Ovary (tissue), 9 donors: ENCODE data around the gene FAM131C. TPM values are rescaled to one million over a fixed set of nuclear protein-coding genes. Genes with fewer than 3 reads are reported as not detected.

Experiments used
- DNase-seq, 5 donors: peaks; one replicate each; pipeline ENCODE4 v3.0.0-alpha.2; 2019 to 2020
- H3K27ac ChIP-seq, 2 donors: fragments of 200-600 bp; one replicate each; pipeline versions ENCODE4 v1.5.1 to v1.8.0; 2019 to 2022
- H3K27me3 ChIP-seq: fragments of 200-600 bp; one replicate; pipeline ENCODE4 v1.8.0; 2022
- H3K36me3 ChIP-seq: fragments of 200-600 bp; sonication (generic); one replicate; pipeline ENCODE4 v1.5.1; 2019
- H3K4me1 ChIP-seq: one replicate; pipeline ENCODE4 v1.8.1; 2013; ENCODE audit warnings: mild to moderate bottlenecking, moderate library complexity; ENCODE audit not compliant: insufficient read depth
- H3K4me3 ChIP-seq: fragments of 200-600 bp; sonication (generic); one replicate; pipeline ENCODE4 v1.5.1; 2017
- H3K9me3 ChIP-seq, 2 donors: fragments of 200-600 bp in 1 of 2; sonication (generic) in 1 of 2; one replicate each; pipeline versions ENCODE4 v1.5.1 to v1.8.1; 2013 to 2019; ENCODE audit warnings: mild to moderate bottlenecking in 1 of 2, moderate library complexity in 1 of 2
- CTCF ChIP-seq, 3 donors: fragments of 450-650 bp in 2 of 3; fragments of 200-600 bp in 1 of 3; IDR thresholded peaks; one replicate each; pipeline versions ENCODE4 v1.5.1 to v1.8.0; 2016 to 2022; ENCODE audit warnings: antibody characterized with exemption in 3 of 3, mild to moderate bottlenecking in 1 of 3
- EP300 ChIP-seq: sonication (generic); formaldehyde crosslinking; IDR thresholded peaks from one replicate; pipeline ENCODE4 v1.6.1; 2017; ENCODE audit warnings: antibody characterized with exemption
- POLR2A ChIP-seq: fragments of 450-650 bp; IDR thresholded peaks from one replicate; pipeline ENCODE4 v1.6.1; 2017; ENCODE audit warnings: antibody characterized with exemption, mild to moderate bottlenecking, moderate library complexity
- WGBS, 3 donors: extraction: QIAGEN DNeasy Blood & Tissue Kit in 1 of 3; methylation state at CpG; one replicate each; pipeline versions ENCODE4 v1.1.5 to v1.1.7; 2013 to 2017; 5-methylcytosine and 5-hydroxymethylcytosine counted together
- intact Hi-C, 4 donors: fragments of 100-400 bp; cut with DNase I; formaldehyde crosslinking; loops; one replicate each; pipeline versions ENCODE4 v1.11.0 to v1.15.1; 2022 to 2023
- polyA plus RNA-seq, 2 donors: library from polyadenylated mRNA; stranded (reverse); fragments of 200-250 nt in 1 of 2; fragments of 350-450 nt in 1 of 2; fragmentation: Illumina TruSeq in 1 of 2; extraction: RNeasy Lipid Tissue Mini Kit (QIAGEN cat#74804) in 1 of 2; gene quantifications; one replicate each; pipeline ENCODE4 v1.2.3, GENCODE V29; 2013 to 2014
- total RNA-seq, 7 donors: library from RNA; depleted of rRNA in 2 of 7; stranded (reverse); fragments of >200 nt in 2 of 7; fragmentation: NEBNext Ultra II Directional in 3 of 7; extraction: Animal tissue kit (Norgen Biotek cat#: 25700) in 3 of 7; gene quantifications; one replicate each; pipeline versions ENCODE4 v1.1.0 to v1.2.4, GENCODE V29; 2016 to 2023
- donor health status: DM: no; HTN: no; CAD: no; lungs with moderate emphysema.
- donor health status: DM: no; HTN: no; CAD: no.
- donor health status: Bipolar disorder and iron deficiency.
- donor health status: DM: yes; HTN: yes; CAD: no.
- donor health status: DM: no; HTN: no; CAD: no.
- donor health status: DM: yes; HTN: yes; CAD: no.

Gene FAM131C
- total and polyA plus RNA-seq, 9 donors, result 0.10 to 1.3 (median 0.30) TPM; not detected in 1

GRCh38 chr1:16050328-16050727 lies 23.1 kb downstream of the FAM131C start:
- intact Hi-C loops, result loop anchor here in 3 of 4 donors (1.0 to 5.0 kb wide), 3 partner anchors 9 to 248 kb away; no protein-coding TSS in a partner anchor
- Histone ChIP-seq H3K4me3 (no peak overlapping the region), H3K36me3 (no peaks in the 10 kb centered on the region), H3K9me3 (no peaks in the 10 kb centered on the region), H3K27me3 (no peaks in the 10 kb centered on the region), H3K27ac (no peak overlapping the region), H3K4me1 (peaks cover 2% of the 10 kb centered on the region)
- WGBS, 3 donors, result 79 to 88% (median 85%) methylated on average over 7 of the region's 7 CpGs
- DNase-seq, result no peak
- TF ChIP-seq CTCF (IDR thresholded peaks at IDR 0.05) (no peak), POLR2A (no peak), EP300 (no peak)

- H3K4me1 ChIP-seq, result peaks cover 2% of the 10 kb centered on the region
- intact Hi-C loops, result loop anchor here in 1 of 4 donors (5.0 kb wide), 1 partner anchor 46 kb away; the partner anchor contains the start of gene SRARP
- no peak overlapping the region for H3K27ac ChIP-seq
- H3K9me3 ChIP-seq, result no peaks in the 10 kb centered on the region
- H3K4me3 ChIP-seq, result peak overlapping the region; percentile 27
- TF ChIP-seq EP300, result no peak
- no peak for TF ChIP-seq POLR2A
- TF ChIP-seq CTCF (IDR thresholded peaks at IDR 0.05), result no peak
- no peaks in the 10 kb centered on the region for H3K27me3 ChIP-seq
- WGBS, 3 donors, result 3 to 7% (median 3%) methylated on average over 21 to 25 of the region's 25 CpGs
- DNase-seq, result peak; percentile 77 to 84 (median 81)
- no peaks in the 10 kb centered on the region for H3K36me3 ChIP-seq
Observed at GRCh38 chr1:16048573-16049189, 24.8 kb downstream of the FAM131C start.

GRCh38 chr1:16047791-16048475 lies 25.5 kb downstream of the FAM131C start:
- no peak for DNase-seq
- 70 to 86% (median 74%) methylated on average over 12 to 19 of the region's 19 CpGs for WGBS, 3 donors
- H3K27ac ChIP-seq, result no peak overlapping the region
- no peaks in the 10 kb centered on the region for H3K36me3 ChIP-seq
- H3K4me1 ChIP-seq, result peaks cover 2% of the 10 kb centered on the region
- intact Hi-C loops, result loop anchor here in 1 of 4 donors (5.0 kb wide), 1 partner anchor 46 kb away; the partner anchor contains the start of gene SRARP
- no peaks in the 10 kb centered on the region for H3K27me3 ChIP-seq
- H3K4me3 ChIP-seq, result no peak overlapping the region
- H3K9me3 ChIP-seq, result no peaks in the 10 kb centered on the region
- TF ChIP-seq CTCF (IDR thresholded peaks at IDR 0.05) (no peak), EP300 (no peak), POLR2A (no peak)

- H3K4me3 ChIP-seq, result no peak overlapping the region
- H3K4me1 ChIP-seq, result peaks cover 2% of the 10 kb centered on the region
- 67 to 74% (median 69%) methylated on average over 7 of the region's 7 CpGs for WGBS, 3 donors
- intact Hi-C loops, result loop anchor here in 1 of 4 donors (5.0 kb wide), 1 partner anchor 45 kb away; the partner anchor contains the start of gene SRARP
- no peaks in the 10 kb centered on the region for H3K36me3 ChIP-seq
- peak overlapping the region in 1 of 2 donors; percentile 19 for H3K27ac ChIP-seq
- DNase-seq, result peak in 1 of 5 donors; percentile 62
- no peaks in the 10 kb centered on the region for H3K9me3 ChIP-seq
- no peak for TF ChIP-seq EP300
- no peak for TF ChIP-seq CTCF (IDR thresholded peaks at IDR 0.05)
- TF ChIP-seq POLR2A, result no peak
- no peaks in the 10 kb centered on the region for H3K27me3 ChIP-seq
Observed at GRCh38 chr1:16046842-16047241, 26.6 kb downstream of the FAM131C start.
